PC-3 (cell line): Measurements from ENCODE around the gene ADGRV1.

ENCODE experiments used
- CTCF ChIP-seq: fragments of 300-600 bp; sonication (generic); conservative IDR thresholded peaks from 2 replicates; pipeline ENCODE4 v1.5.1; 2017; ENCODE audit warnings: antibody characterized with exemption, low read depth, mild to moderate bottlenecking, low read length
- EZH2 ChIP-seq: fragments of 300-600 bp; sonication (generic); IDR thresholded peaks from one replicate; pipeline ENCODE4 v1.6.1; 2017; ENCODE audit warnings: antibody characterized with exemption, mild to moderate bottlenecking, low read length; ENCODE audit not compliant: unreplicated experiment
- EZH2phosphoT487 ChIP-seq: fragments of 300-600 bp; sonication (generic); IDR thresholded peaks from 2 replicates; pipeline ENCODE4 v1.6.1; 2018; ENCODE audit warnings: mild to moderate bottlenecking, antibody characterized with exemption, low read length, borderline replicate concordance

GRCh38 chr5:90747693-90748092 is 189.1 kb downstream of the ADGRV1 start:
- TF ChIP-seq CTCF (no peak), EZH2phosphoT487 (no peak), EZH2 (no peak)
